Tibial nerve (tissue), 4 donors: ENCODE measurements around the gene IGF2R. TPM values are rescaled to one million over a fixed set of nuclear protein-coding genes. Genes with fewer than 3 reads are reported as not detected.
A peak's percentile ranks its signal among the peaks of the same experiment; 100 is the strongest.

ENCODE experiments used
- DNase-seq, 2 donors: peaks; one replicate each; pipeline ENCODE4 v3.0.0-alpha.2; 2019; ENCODE audit warnings: low spot score in 2 of 2
- H3K27ac ChIP-seq, 4 donors: fragments of 200-600 bp; sonication (generic) in 3 of 4; one replicate each; pipeline ENCODE4 v1.5.1; 2017 to 2019; ENCODE audit warnings: mild to moderate bottlenecking in 1 of 4
- H3K27me3 ChIP-seq, 2 donors: fragments of 200-600 bp; sonication (generic) in 1 of 2; one replicate each; pipeline versions ENCODE4 v1.5.1 to v1.6.0; 2017 to 2019
- H3K36me3 ChIP-seq, 3 donors: fragments of 200-600 bp; sonication (generic); one replicate each; pipeline ENCODE4 v1.5.1; 2018 to 2019
- H3K4me1 ChIP-seq, 4 donors: fragments of 200-600 bp; sonication (generic) in 3 of 4; one replicate each; pipeline ENCODE4 v1.5.1; 2017 to 2019
- H3K4me3 ChIP-seq, 4 donors: fragments of 200-600 bp; sonication (generic) in 3 of 4; one replicate each; pipeline ENCODE4 v1.5.1; 2017 to 2019; ENCODE audit warnings: mild to moderate bottlenecking in 1 of 4, moderate library complexity in 1 of 4
- H3K9me3 ChIP-seq, 4 donors: fragments of 200-600 bp; sonication (generic) in 3 of 4; one replicate each; pipeline ENCODE4 v1.5.1; 2017 to 2019
- EP300 ChIP-seq, 2 donors: sonication (generic); formaldehyde crosslinking; IDR thresholded peaks; one replicate each; pipeline ENCODE4 v1.6.1; 2017; ENCODE audit warnings: antibody characterized with exemption in 2 of 2, mild to moderate bottlenecking in 1 of 2
- POLR2A ChIP-seq, 2 donors: fragments of 450-650 bp; IDR thresholded peaks; one replicate each; pipeline ENCODE4 v1.6.1; 2017; ENCODE audit warnings: antibody characterized with exemption in 2 of 2, mild to moderate bottlenecking in 2 of 2, moderate library complexity in 2 of 2
- WGBS, 2 donors: methylation state at CpG; one replicate each; pipeline ENCODE4 v1.1.5; 2018; 5-methylcytosine and 5-hydroxymethylcytosine counted together
- total RNA-seq, 4 donors: library from RNA; depleted of rRNA; stranded (reverse); fragments of >200 nt; gene quantifications; one replicate each; pipeline ENCODE4 v1.1.0, GENCODE V29; 2016
- TF ChIP-seq, protein P1 (sequence below), 5 experiments: fragments of 200-600 bp in 3 of 5; fragments of 450-650 bp in 2 of 5; sonication (generic) in 3 of 5; IDR thresholded peaks; one replicate each; pipeline ENCODE4 v1.5.1; 2016 to 2019; ENCODE audit warnings: antibody characterized with exemption in 5 of 5, mild to moderate bottlenecking in 3 of 5, moderate library complexity in 2 of 5

The IGF2R gene
- total RNA-seq, 4 donors from 2014 or later, result 60.1 to 81.3 (median 68.5) TPM

- peaks cover 0 to 62% (median 14%) of the 10 kb centered on the region in 4 donors for H3K4me1 ChIP-seq
- peaks cover 0 to 66% (median 5%) of the 10 kb centered on the region in 3 donors for H3K36me3 ChIP-seq
- no peak overlapping the region for H3K4me3 ChIP-seq
- TF ChIP-seq, protein P1, sequence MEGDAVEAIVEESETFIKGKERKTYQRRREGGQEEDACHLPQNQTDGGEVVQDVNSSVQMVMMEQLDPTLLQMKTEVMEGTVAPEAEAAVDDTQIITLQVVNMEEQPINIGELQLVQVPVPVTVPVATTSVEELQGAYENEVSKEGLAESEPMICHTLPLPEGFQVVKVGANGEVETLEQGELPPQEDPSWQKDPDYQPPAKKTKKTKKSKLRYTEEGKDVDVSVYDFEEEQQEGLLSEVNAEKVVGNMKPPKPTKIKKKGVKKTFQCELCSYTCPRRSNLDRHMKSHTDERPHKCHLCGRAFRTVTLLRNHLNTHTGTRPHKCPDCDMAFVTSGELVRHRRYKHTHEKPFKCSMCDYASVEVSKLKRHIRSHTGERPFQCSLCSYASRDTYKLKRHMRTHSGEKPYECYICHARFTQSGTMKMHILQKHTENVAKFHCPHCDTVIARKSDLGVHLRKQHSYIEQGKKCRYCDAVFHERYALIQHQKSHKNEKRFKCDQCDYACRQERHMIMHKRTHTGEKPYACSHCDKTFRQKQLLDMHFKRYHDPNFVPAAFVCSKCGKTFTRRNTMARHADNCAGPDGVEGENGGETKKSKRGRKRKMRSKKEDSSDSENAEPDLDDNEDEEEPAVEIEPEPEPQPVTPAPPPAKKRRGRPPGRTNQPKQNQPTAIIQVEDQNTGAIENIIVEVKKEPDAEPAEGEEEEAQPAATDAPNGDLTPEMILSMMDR (IDR thresholded peaks at IDR 0.05), result no peak
- no peak for TF ChIP-seq EP300 (IDR thresholded peaks at IDR 0.05)
- no peak for TF ChIP-seq POLR2A (IDR thresholded peaks at IDR 0.05)
- no peaks in the 10 kb centered on the region for H3K9me3 ChIP-seq
- WGBS, 2 donors, result 95 to 98% methylated on average over 11 of the region's 11 CpGs
- H3K27ac ChIP-seq, result peak overlapping the region in 1 of 4 donors; percentile 90
- DNase-seq, result no peak
- no peaks in the 10 kb centered on the region for H3K27me3 ChIP-seq
Measured at GRCh38 chr6:160031871-160032270, 63.0 kb downstream of the IGF2R start.

- Histone ChIP-seq H3K27ac (no peak overlapping the region), H3K36me3 (peaks cover 0 to 59% (median 5%) of the 10 kb centered on the region in 3 donors), H3K9me3 (no peaks in the 10 kb centered on the region), H3K27me3 (no peaks in the 10 kb centered on the region), H3K4me3 (no peak overlapping the region), H3K4me1 (peaks cover 0 to 66% (median 14%) of the 10 kb centered on the region in 4 donors)
- 96 to 98% methylated on average over 7 of the region's 7 CpGs for WGBS, 2 donors
- TF ChIP-seq, protein P1 (IDR thresholded peaks at IDR 0.05), result no peak
- no peak for TF ChIP-seq EP300 (IDR thresholded peaks at IDR 0.05)
- TF ChIP-seq POLR2A (IDR thresholded peaks at IDR 0.05), result no peak
- no peak for DNase-seq
Measured at GRCh38 chr6:160032538-160032937, 63.7 kb downstream of the IGF2R start.

DNA sequence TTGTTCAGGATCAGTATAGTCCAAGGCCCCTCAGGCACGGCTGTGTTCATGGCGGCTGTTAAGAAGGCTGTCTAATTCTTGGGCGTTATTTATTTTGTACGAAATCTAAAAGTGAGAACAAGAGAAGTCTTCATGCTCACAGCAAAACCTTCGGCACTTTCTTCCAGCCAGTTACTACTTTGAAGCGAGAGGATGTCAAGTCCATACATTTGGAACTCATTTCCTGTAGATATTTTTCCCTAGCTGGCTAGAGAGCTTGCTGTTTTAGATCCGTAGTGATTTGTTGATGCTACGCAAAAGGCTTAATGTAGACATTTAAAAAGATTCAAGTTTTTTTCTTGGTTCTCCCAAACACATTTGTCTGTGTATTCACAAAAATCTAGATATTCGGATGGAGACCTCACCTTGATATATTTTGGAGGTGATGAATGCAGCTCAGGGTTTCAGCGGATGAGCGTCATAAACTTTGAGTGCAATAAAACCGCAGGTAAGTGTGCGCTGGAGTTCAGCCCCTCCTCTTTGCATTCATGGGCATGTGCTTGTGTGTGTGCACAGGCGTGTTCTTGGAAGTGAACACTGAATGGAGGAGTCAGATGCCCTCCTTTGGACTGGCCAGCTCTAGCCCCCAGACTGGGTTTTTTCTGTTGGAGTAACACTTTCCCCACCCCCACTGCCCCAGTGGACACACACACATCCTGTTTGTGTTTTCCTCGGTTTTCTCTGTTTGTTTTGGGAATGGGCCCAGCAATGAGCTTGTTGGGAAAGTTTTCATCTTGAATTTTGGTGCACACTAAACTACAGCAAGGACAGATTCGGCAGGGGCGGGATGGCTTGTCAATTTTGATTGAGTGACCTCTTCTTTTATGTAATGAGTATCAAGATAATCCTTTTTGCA, 65.4 kb downstream of the IGF2R start:
- H3K36me3 ChIP-seq, result peaks cover 0 to 49% (median 5%) of the 10 kb centered on the region in 3 donors
- WGBS, 2 donors, result 68 to 71% methylated on average over 17 of the region's 17 CpGs
- H3K4me1 ChIP-seq, result peaks cover 0 to 66% (median 14%) of the 10 kb centered on the region in 4 donors

GRCh38 chr6:160035241-160035640, 66.4 kb downstream of the IGF2R start:
- DNase-seq, result no peak
- H3K4me1 ChIP-seq, result peaks cover 0 to 56% (median 10%) of the 10 kb centered on the region in 4 donors
- H3K36me3 ChIP-seq, result peaks cover 0 to 59% (median 7%) of the 10 kb centered on the region in 3 donors
- H3K4me3 ChIP-seq, result no peak overlapping the region
- TF ChIP-seq, protein P1 (IDR thresholded peaks at IDR 0.05), result no peak
- no peaks in the 10 kb centered on the region for H3K9me3 ChIP-seq
- WGBS, 2 donors, result 87 to 96% methylated on average over 7 of the region's 7 CpGs
- peak overlapping the region in 1 of 4 donors; percentile 45 for H3K27ac ChIP-seq
- no peaks in the 10 kb centered on the region for H3K27me3 ChIP-seq

More for the DNA sequence above, 65.4 kb downstream of the IGF2R start:
- Histone ChIP-seq H3K4me3 (no peak overlapping the region), H3K27ac (peak overlapping the region in 1 of 4 donors; percentile 29), H3K27me3 (no peaks in the 10 kb centered on the region), H3K9me3 (no peaks in the 10 kb centered on the region)
- DNase-seq, result peak in 1 of 2 donors; percentile 40
- TF ChIP-seq, protein P1 (IDR thresholded peaks at IDR 0.05), result no peak
- TF ChIP-seq EP300 (IDR thresholded peaks at IDR 0.05) (peak in 1 of 2 donors; percentile 38), POLR2A (IDR thresholded peaks at IDR 0.05) (no peak)
